ENCODE measurements around the gene ALKAL2.
A peak's percentile ranks its signal among the peaks of the same experiment; 100 is the strongest.

The ALKAL2 gene

GRCh38 chr2:269356-270030 lies 18.4 kb downstream of the ALKAL2 start:
- DNase-seq, result no peak

- DNase-seq, result no peak
Observed at GRCh38 chr2:268323-268722, 19.6 kb downstream of the ALKAL2 start.

- DNase-seq, result peak; percentile 92 to 98
Observed at GRCh38 chr2:264493-265468, 23.1 kb downstream of the ALKAL2 start, which contains the start of gene ACP1. Gene ACP1 (plus strand): TSS chr2:264947. CDS start chr2:264965, 18 bp downstream.

- peak in 1 of 2 experiments; percentile 40 for DNase-seq
Observed at GRCh38 chr2:263774-264492, 24.0 kb downstream of the ALKAL2 start, which contains the start of gene SH3YL1. Gene SH3YL1 (minus strand): TSS chr2:264032. CDS start chr2:263984, 48 bp downstream.

GRCh38 chr2:263022-263738 lies 24.7 kb downstream of the ALKAL2 start:
- DNase-seq, result no peak

- DNase-seq, result no peak
Observed at GRCh38 chr2:262117-262516, 25.8 kb downstream of the ALKAL2 start.

GRCh38 chr2:260507-261161 lies 27.3 kb downstream of the ALKAL2 start:
- no peak for DNase-seq

GRCh38 chr2:259789-260331 lies 28.0 kb downstream of the ALKAL2 start:
- DNase-seq, result no peak

- no peak for DNase-seq
Observed at GRCh38 chr2:258933-259332, 29.0 kb downstream of the ALKAL2 start.

- no peak for DNase-seq
Observed at GRCh38 chr2:257842-258241, 30.0 kb downstream of the ALKAL2 start.

GRCh38 chr2:257429-257828 lies 30.5 kb downstream of the ALKAL2 start:
- DNase-seq, result no peak

GRCh38 chr2:256094-256493 lies 31.8 kb downstream of the ALKAL2 start:
- DNase-seq, result no peak

GRCh38 chr2:255195-255594 lies 32.7 kb downstream of the ALKAL2 start:
- DNase-seq, result no peak

GRCh38 chr2:254241-254640 lies 33.6 kb downstream of the ALKAL2 start:
- no peak for DNase-seq

GRCh38 chr2:253202-253638 lies 34.7 kb downstream of the ALKAL2 start:
- no peak for DNase-seq

- DNase-seq, result no peak
Observed at GRCh38 chr2:252001-252602, 35.8 kb downstream of the ALKAL2 start.

GRCh38 chr2:249538-250042 lies 38.3 kb downstream of the ALKAL2 start:
- DNase-seq, result no peak

- DNase-seq, result no peak
Observed at GRCh38 chr2:248724-249123, 39.2 kb downstream of the ALKAL2 start.

- peak in 1 of 2 experiments; percentile 46 for DNase-seq
Observed at GRCh38 chr2:246489-247144, 41.3 kb downstream of the ALKAL2 start.

GRCh38 chr2:244547-244946 lies 43.3 kb downstream of the ALKAL2 start:
- DNase-seq, result no peak

Measured in NCI-H446 (cell line).